K562 treated with DMSO at 1 percent for 4 hours (cell line): ENCODE data around the gene NFKB1. TPM values are rescaled to one million over a fixed set of nuclear protein-coding genes. Genes with fewer than 3 reads are reported as not detected.

ENCODE experiments used
- total RNA-seq: library from RNA; unstranded; fragments of 300-600 nt; gene quantifications from 2 replicates; pipeline ENCODE4 v1.2.3, GENCODE V29; 2022; ENCODE audit not compliant: insufficient read depth

NFKB1 gene
- 5.3 and 11.5 TPM in 2 replicates for total RNA-seq

GRCh38 chr4:102500696-102501446 is at the start of gene NFKB1:
NFKB1 (plus strand) TSS chr4:102501359; CDS start chr4:102525519, 24,160 bp downstream.

Other genes starting within 250 kb of the NFKB1 start
- 18.5 and 23.0 TPM in 2 replicates for gene SLC39A8, start 155.9 kb upstream of the NFKB1 start, total RNA-seq